CD4-positive, alpha-beta memory T cell (primary cell): ENCODE measurements around the gene MLLT3. TPM values are rescaled to one million over a fixed set of nuclear protein-coding genes. Genes with fewer than 3 reads are reported as not detected.

Experiments
- CTCF ChIA-PET: fragments of 350-600 bp; sonication (Branson Sonifier 250); formaldehyde crosslinking; loops from one replicate; lab custom pipeline; 2021; ENCODE audit warnings: inconsistent platforms; ENCODE audit not compliant: partially characterized antibody; lab: Charles Lee
- POLR2A ChIA-PET: fragments of 350-600 bp; sonication (Branson Sonifier 250); formaldehyde crosslinking; loops from one replicate; lab custom pipeline; 2021; ENCODE audit not compliant: partially characterized antibody; lab: Charles Lee
- DNase-seq, 5 donors: peaks; one replicate each; pipeline versions ENCODE4 v3.0.0 to v3.0.0-alpha.2; 2020 to 2022; ENCODE audit warnings: mixed read lengths in 1 of 5
- H3K27ac ChIP-seq: one replicate; pipeline ENCODE4 v1.7.0; 2013; ENCODE audit warnings: low read depth, low read length
- H3K27me3 ChIP-seq: 2 replicates; pipeline ENCODE4 v1.7.0; 2013; ENCODE audit warnings: mild to moderate bottlenecking, low read length, moderate library complexity; ENCODE audit not compliant: insufficient read depth
- H3K36me3 ChIP-seq: 2 replicates; pipeline ENCODE4 v1.7.0; 2013; ENCODE audit warnings: mild to moderate bottlenecking, low read length, moderate library complexity; ENCODE audit not compliant: insufficient read depth
- H3K4me1 ChIP-seq: 2 replicates; pipeline ENCODE4 v1.7.0; 2013; ENCODE audit warnings: mild to moderate bottlenecking, low read length, moderate library complexity; ENCODE audit not compliant: insufficient read depth
- H3K4me3 ChIP-seq, 2 donors: one replicate each; pipeline ENCODE4 v1.7.0; 2013; ENCODE audit warnings: low read length in 2 of 2, mild to moderate bottlenecking in 1 of 2
- H3K9me3 ChIP-seq, 2 donors: one replicate each; pipeline ENCODE4 v1.7.0; 2013; ENCODE audit warnings: low read length in 2 of 2, control low read depth in 1 of 2; ENCODE audit not compliant: control insufficient read depth in 1 of 2
- H3K27ac Mint-ChIP-seq, 7 donors: one replicate each; pipeline ENCODE4 v1.8.0; 2020 to 2021; ENCODE audit warnings: mixed read lengths in 7 of 7, mild to moderate bottlenecking in 6 of 7, inconsistent platforms in 3 of 7, moderate library complexity in 3 of 7
- H3K27me3 Mint-ChIP-seq, 2 donors: one replicate each; pipeline ENCODE4 v1.8.0; 2020 to 2021; ENCODE audit warnings: mixed read lengths in 2 of 2
- H3K36me3 Mint-ChIP-seq, 2 donors: one replicate each; pipeline ENCODE4 v1.8.0; 2020 to 2021; ENCODE audit warnings: mixed read lengths in 2 of 2, inconsistent platforms in 1 of 2, mild to moderate bottlenecking in 1 of 2
- H3K4me1 Mint-ChIP-seq, 4 donors: one replicate each; pipeline ENCODE4 v1.8.0; 2020 to 2021; ENCODE audit warnings: mixed read lengths in 4 of 4, mild to moderate bottlenecking in 1 of 4
- H3K4me3 Mint-ChIP-seq, 8 donors: one replicate each; pipeline ENCODE4 v1.8.0; 2020 to 2021; ENCODE audit warnings: mixed read lengths in 8 of 8, mild to moderate bottlenecking in 7 of 8, moderate library complexity in 6 of 8, inconsistent platforms in 3 of 8
- H3K9me3 Mint-ChIP-seq, 8 donors: one replicate each; pipeline ENCODE4 v1.8.0; 2020 to 2021; ENCODE audit warnings: mixed read lengths in 8 of 8, mild to moderate bottlenecking in 5 of 8, inconsistent platforms in 3 of 8, moderate library complexity in 1 of 8
- intact Hi-C: fragments of 100-400 bp; cut with micrococcal nuclease; formaldehyde crosslinking; loops from one replicate; pipeline ENCODE4 v1.15.1; 2023
- polyA plus RNA-seq, 2 donors: library from polyadenylated mRNA; unstranded; fragments of 300-500 nt; fragmentation: Illumina TruSeq; gene quantifications; one replicate each; pipeline ENCODE4 v1.2.3, GENCODE V29; 2021
- total RNA-seq, 2 experiments: library from RNA; stranded (reverse); gene quantifications; one replicate each; pipeline ENCODE4 v1.2.3, GENCODE V29; 2021

Gene MLLT3
- total and polyA plus RNA-seq, 4 experiments from 2014 or later = 20.7 to 54.4 (median 42.5) TPM

- no peak overlapping the region for H3K4me3 Mint-ChIP-seq
- intact Hi-C loops = no loop called here
- DNase-seq = no peak
- H3K9me3 Mint-ChIP-seq = no peaks in the 10 kb centered on the region
- no peaks in the 10 kb centered on the region for H3K9me3 ChIP-seq
- no peak overlapping the region for H3K27ac ChIP-seq
- H3K27ac Mint-ChIP-seq = peak overlapping the region in 1 of 7 donors; percentile 53
- ChIA-PET POLR2A (interaction anchor here (2.0 kb wide), 1 partner anchor 142 kb away, joined by 6 read pairs; the partner anchor contains the start of gene MLLT3), CTCF (no interaction called here)
- H3K4me1 ChIP-seq = peaks cover 5% of the 10 kb centered on the region
- H3K36me3 Mint-ChIP-seq = peaks cover 0 to 6% of the 10 kb centered on the region in 2 donors
- H3K27me3 ChIP-seq = no peaks in the 10 kb centered on the region
- no peaks in the 10 kb centered on the region for H3K27me3 Mint-ChIP-seq
- no peaks in the 10 kb centered on the region for H3K36me3 ChIP-seq
- no peak overlapping the region for H3K4me3 ChIP-seq
- peaks cover 26 to 47% (median 40%) of the 10 kb centered on the region in 4 donors for H3K4me1 Mint-ChIP-seq
Measured at GRCh38 chr9:20480249-20480648, 142.1 kb downstream of the MLLT3 start.

DNA sequence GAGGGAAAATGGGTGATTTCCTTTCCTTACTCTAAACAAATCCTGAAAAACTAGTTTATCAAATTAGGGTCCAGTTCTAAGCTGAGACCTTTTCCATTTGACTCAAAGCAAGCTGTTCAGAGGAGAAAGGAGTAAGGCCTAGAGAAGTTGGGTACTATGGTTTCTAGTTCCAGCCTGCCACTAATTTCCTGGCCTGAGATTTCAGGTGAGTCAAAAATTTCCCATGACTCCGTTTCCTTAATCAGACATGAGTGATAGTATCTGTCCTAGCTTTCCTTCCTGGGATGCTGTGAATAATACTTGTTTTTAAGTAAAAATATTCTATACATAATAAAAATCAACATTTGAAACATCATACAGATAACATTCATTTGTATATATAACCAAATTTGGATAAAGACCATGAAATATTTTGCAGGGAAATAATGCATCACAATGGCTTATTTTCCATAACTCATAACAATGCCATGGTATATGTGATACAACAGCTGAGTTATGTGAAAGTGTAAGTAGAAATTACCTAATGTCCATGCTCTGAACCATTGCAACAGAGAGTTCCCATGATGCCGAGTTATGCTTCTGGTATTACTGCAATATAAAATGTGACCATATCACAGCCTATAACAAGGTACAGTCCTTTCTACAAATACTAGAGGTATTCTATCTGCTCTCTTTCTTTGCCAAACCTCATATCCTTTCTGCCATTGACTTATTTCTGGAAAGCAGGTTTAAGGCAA is 142.7 kb downstream of the MLLT3 start:
- Mint-ChIP-seq H3K4me3 (no peak overlapping the region), H3K27ac (peak overlapping the region in 1 of 7 donors; percentile 7), H3K36me3 (peaks cover 0 to 5% of the 10 kb centered on the region in 2 donors), H3K9me3 (no peaks in the 10 kb centered on the region), H3K27me3 (no peaks in the 10 kb centered on the region), H3K4me1 (peaks cover 26 to 52% (median 42%) of the 10 kb centered on the region in 4 donors)
- H3K4me3 ChIP-seq = no peak overlapping the region
- no peak for DNase-seq
- CTCF ChIA-PET = no interaction called here
- intact Hi-C loops = no loop called here
- H3K4me1 ChIP-seq = peaks cover 5% of the 10 kb centered on the region
- H3K27ac ChIP-seq = no peak overlapping the region
- no peaks in the 10 kb centered on the region for H3K27me3 ChIP-seq
- POLR2A ChIA-PET = interaction anchor here (2.0 kb wide), 1 partner anchor 142 kb away, joined by 6 read pairs; the partner anchor contains the start of gene MLLT3
- H3K9me3 ChIP-seq = no peaks in the 10 kb centered on the region
- H3K36me3 ChIP-seq = no peaks in the 10 kb centered on the region

- no peaks in the 10 kb centered on the region for H3K9me3 Mint-ChIP-seq
- H3K36me3 Mint-ChIP-seq = no peaks in the 10 kb centered on the region
- H3K9me3 ChIP-seq = no peaks in the 10 kb centered on the region
- no peak overlapping the region for H3K4me3 Mint-ChIP-seq
- no peaks in the 10 kb centered on the region for H3K27me3 Mint-ChIP-seq
- H3K4me1 ChIP-seq = peaks cover 5% of the 10 kb centered on the region
- peak overlapping the region in 2 of 7 donors; percentile 44 to 64 for H3K27ac Mint-ChIP-seq
- no peak overlapping the region for H3K4me3 ChIP-seq
- no peak overlapping the region for H3K27ac ChIP-seq
- no peak for DNase-seq
- CTCF ChIA-PET = interaction anchor here (0.7 kb wide), 1 partner anchor 11 kb away, joined by 3 read pairs; no protein-coding TSS in a partner anchor
- H3K27me3 ChIP-seq = no peaks in the 10 kb centered on the region
- no peaks in the 10 kb centered on the region for H3K36me3 ChIP-seq
- H3K4me1 Mint-ChIP-seq = peaks cover 28 to 58% (median 43%) of the 10 kb centered on the region in 4 donors
- POLR2A ChIA-PET = no interaction called here
- intact Hi-C loops = no loop called here
Measured at GRCh38 chr9:20478786-20479185, 143.5 kb downstream of the MLLT3 start.

DNA sequence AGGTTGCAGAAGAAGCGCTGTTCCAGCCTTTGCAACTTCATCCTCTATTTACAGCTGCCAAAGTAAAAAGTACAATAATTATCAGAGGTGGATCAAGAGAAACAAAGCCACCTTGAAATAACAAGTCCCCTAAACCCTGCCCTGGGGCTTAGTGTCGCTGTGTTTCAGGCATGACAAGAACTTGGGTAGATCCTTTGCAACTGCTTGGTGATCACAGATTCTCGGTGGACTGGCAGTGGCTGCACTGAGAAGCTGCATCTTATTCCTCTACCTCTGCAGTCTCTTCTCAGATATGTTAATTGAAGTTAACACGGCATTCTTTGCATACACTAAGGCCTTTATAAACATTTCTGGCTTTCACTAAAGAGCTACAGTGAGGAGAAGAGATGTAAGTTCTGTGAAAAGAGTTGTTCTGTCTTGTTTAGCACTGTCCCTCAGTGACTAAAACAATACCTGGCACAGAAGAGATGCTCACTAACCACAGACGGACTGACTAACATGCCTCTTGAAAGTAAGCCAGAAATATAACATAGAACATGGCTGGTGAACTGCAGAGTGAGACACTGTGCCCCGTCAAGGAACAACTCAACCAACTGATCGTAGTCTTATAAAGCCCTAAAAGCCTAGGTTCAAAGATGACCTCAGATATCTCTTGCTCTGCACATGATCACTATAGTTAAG is 144.2 kb downstream of the MLLT3 start:
- Histone ChIP-seq H3K4me3 (no peak overlapping the region), H3K27ac (no peak overlapping the region), H3K4me1 (peaks cover 5% of the 10 kb centered on the region), H3K27me3 (no peaks in the 10 kb centered on the region), H3K9me3 (no peaks in the 10 kb centered on the region), H3K36me3 (no peaks in the 10 kb centered on the region)
- POLR2A ChIA-PET = no interaction called here
- Mint-ChIP-seq H3K4me1 (peaks cover 31 to 64% (median 47%) of the 10 kb centered on the region in 4 donors), H3K4me3 (no peak overlapping the region), H3K36me3 (no peaks in the 10 kb centered on the region), H3K9me3 (no peaks in the 10 kb centered on the region), H3K27ac (no peak overlapping the region), H3K27me3 (no peaks in the 10 kb centered on the region)
- intact Hi-C loops = no loop called here
- no peak for DNase-seq
- CTCF ChIA-PET = interaction anchor here (0.7 kb wide), 1 partner anchor 10 kb away, joined by 3 read pairs; no protein-coding TSS in a partner anchor

- H3K27ac Mint-ChIP-seq = no peak overlapping the region
- Histone ChIP-seq H3K9me3 (no peaks in the 10 kb centered on the region), H3K4me1 (peaks cover 5% of the 10 kb centered on the region), H3K4me3 (no peak overlapping the region), H3K36me3 (no peaks in the 10 kb centered on the region), H3K27me3 (no peaks in the 10 kb centered on the region), H3K27ac (no peak overlapping the region)
- ChIA-PET POLR2A (no interaction called here), CTCF (no interaction called here)
- intact Hi-C loops = no loop called here
- H3K4me3 Mint-ChIP-seq = no peak overlapping the region
- H3K27me3 Mint-ChIP-seq = no peaks in the 10 kb centered on the region
- no peaks in the 10 kb centered on the region for H3K36me3 Mint-ChIP-seq
- no peaks in the 10 kb centered on the region for H3K9me3 Mint-ChIP-seq
- no peak for DNase-seq
- peaks cover 28 to 64% (median 49%) of the 10 kb centered on the region in 4 donors for H3K4me1 Mint-ChIP-seq
Measured at GRCh38 chr9:20476912-20477521, 145.3 kb downstream of the MLLT3 start.

DNA sequence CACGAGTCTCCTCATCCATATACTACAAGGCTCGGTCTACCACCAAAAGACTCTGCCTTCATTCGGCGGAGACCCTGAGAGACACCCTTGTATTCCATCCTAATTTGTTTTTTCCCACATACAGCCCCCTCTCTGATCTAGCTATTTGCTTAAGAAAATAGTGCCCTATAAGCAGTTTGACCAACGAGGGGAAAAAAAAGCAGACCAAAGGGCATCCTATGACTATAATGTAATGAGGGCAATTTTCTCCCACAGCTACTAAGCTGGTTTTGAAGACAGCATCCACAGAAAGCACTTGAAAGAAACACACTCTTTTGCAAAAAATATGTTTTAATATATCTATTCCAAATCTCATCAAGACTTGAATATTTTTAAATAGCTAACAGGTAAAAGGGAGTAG is 147.8 kb downstream of the MLLT3 start:
- H3K36me3 Mint-ChIP-seq = peaks cover 2 to 9% of the 10 kb centered on the region in 2 donors
- CTCF ChIA-PET = interaction anchor here (0.7 to 1.5 kb wide), 2 partner anchors 13 to 22 kb away, joined by 3 read pairs; no protein-coding TSS in a partner anchor
- H3K36me3 ChIP-seq = no peaks in the 10 kb centered on the region
- H3K4me1 Mint-ChIP-seq = peaks cover 29 to 59% (median 42%) of the 10 kb centered on the region in 4 donors
- no peak overlapping the region for H3K4me3 Mint-ChIP-seq
- POLR2A ChIA-PET = no interaction called here
- H3K4me3 ChIP-seq = no peak overlapping the region
- peaks cover 0 to 7% (median 1%) of the 10 kb centered on the region in 8 donors for H3K9me3 Mint-ChIP-seq
- no peaks in the 10 kb centered on the region for H3K4me1 ChIP-seq
- H3K9me3 ChIP-seq = no peaks in the 10 kb centered on the region
- H3K27ac ChIP-seq = no peak overlapping the region
- H3K27ac Mint-ChIP-seq = no peak overlapping the region
- DNase-seq = no peak
- intact Hi-C loops = no loop called here
- H3K27me3 Mint-ChIP-seq = no peaks in the 10 kb centered on the region
- no peaks in the 10 kb centered on the region for H3K27me3 ChIP-seq
